Neural cell (in vitro differentiated cells): ENCODE results near the gene UBE4B.

Experiments
- EP300 ChIP-seq: fragments of 450-650 bp; conservative IDR thresholded peaks from 2 replicates; pipeline ENCODE4 v1.6.1; 2014; ENCODE audit warnings: antibody characterized with exemption, mild to moderate bottlenecking, moderate library complexity; ENCODE audit not compliant: poor library complexity, severe bottlenecking
- EZH2 ChIP-seq: fragments of 200-600, 300-800 bp; shearing (Covaris generic), sonication (generic); IDR thresholded peaks from 2 replicates; pipeline ENCODE4 v1.6.1; 2014; ENCODE audit warnings: antibody characterized with exemption, low read length, borderline replicate concordance, mild to moderate bottlenecking; ENCODE audit not compliant: insufficient read depth, poor library complexity, severe bottlenecking
- RAD21 ChIP-seq: fragments of 450-650 bp; conservative IDR thresholded peaks from 2 replicates; pipeline ENCODE4 v1.6.1; 2014; ENCODE audit warnings: antibody characterized with exemption, mild to moderate bottlenecking, moderate library complexity
- SMC3 ChIP-seq: fragments of 450-650 bp; conservative IDR thresholded peaks from 2 replicates; pipeline ENCODE4 v1.6.1; 2014; ENCODE audit warnings: antibody characterized with exemption, mild to moderate bottlenecking, moderate library complexity; ENCODE audit not compliant: poor library complexity
- TF ChIP-seq, protein P1 (sequence below): fragments of 450-650 bp; IDR thresholded peaks from 2 replicates; pipeline ENCODE4 v1.5.1; 2014; ENCODE audit warnings: antibody characterized with exemption, mild to moderate bottlenecking, moderate library complexity; ENCODE audit not compliant: poor library complexity, severe bottlenecking

DNA sequence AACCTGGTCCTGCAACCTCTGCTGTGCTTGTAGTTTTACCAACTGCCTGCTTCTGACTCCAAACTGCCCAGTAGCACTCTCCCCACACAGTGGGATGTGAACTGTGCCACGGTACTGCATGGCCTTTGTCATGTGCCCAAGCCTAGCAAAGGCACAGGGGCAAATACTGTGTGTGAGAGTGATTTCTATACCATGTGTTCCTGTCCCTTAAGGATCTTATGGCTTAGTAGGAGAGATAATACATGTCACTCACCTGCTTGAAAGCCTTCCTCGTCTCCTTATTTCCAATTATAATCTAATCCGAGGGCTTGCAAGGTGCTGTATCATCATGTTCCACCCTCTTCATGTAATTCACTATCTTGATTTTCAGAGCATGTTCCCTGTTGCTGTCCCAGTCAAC, 51.3 kb downstream of the UBE4B start:
- TF ChIP-seq, protein P1, sequence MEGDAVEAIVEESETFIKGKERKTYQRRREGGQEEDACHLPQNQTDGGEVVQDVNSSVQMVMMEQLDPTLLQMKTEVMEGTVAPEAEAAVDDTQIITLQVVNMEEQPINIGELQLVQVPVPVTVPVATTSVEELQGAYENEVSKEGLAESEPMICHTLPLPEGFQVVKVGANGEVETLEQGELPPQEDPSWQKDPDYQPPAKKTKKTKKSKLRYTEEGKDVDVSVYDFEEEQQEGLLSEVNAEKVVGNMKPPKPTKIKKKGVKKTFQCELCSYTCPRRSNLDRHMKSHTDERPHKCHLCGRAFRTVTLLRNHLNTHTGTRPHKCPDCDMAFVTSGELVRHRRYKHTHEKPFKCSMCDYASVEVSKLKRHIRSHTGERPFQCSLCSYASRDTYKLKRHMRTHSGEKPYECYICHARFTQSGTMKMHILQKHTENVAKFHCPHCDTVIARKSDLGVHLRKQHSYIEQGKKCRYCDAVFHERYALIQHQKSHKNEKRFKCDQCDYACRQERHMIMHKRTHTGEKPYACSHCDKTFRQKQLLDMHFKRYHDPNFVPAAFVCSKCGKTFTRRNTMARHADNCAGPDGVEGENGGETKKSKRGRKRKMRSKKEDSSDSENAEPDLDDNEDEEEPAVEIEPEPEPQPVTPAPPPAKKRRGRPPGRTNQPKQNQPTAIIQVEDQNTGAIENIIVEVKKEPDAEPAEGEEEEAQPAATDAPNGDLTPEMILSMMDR, result no peak
- no peak for TF ChIP-seq EZH2
- TF ChIP-seq EP300, result no peak
- no peak for TF ChIP-seq RAD21
- no peak for TF ChIP-seq SMC3
